Keratinocyte (primary cell): ENCODE data around the gene KCNMA1.

Experiments
- EZH2 ChIP-seq: IDR thresholded peaks from one replicate; pipeline ENCODE4 v1.6.1; 2012; ENCODE audit warnings: inconsistent platforms, mild to moderate bottlenecking, low read length, moderate library complexity
- TF ChIP-seq, protein P1 (sequence below), 3 experiments: IDR thresholded peaks in 1 of 3; conservative IDR thresholded peaks in 1 of 3; optimal IDR thresholded peaks in 1 of 3; 2 replicates in 2 of 3; 3 replicates in 1 of 3; pipeline versions ENCODE3 to v1.5.1; 2011; ENCODE audit warnings: low read length in 3 of 3, mild to moderate bottlenecking in 3 of 3, moderate library complexity in 2 of 3, control low read depth in 1 of 3, inconsistent platforms in 1 of 3; ENCODE audit not compliant: insufficient read depth in 2 of 3; ENCODE audit errors: extremely low read depth in 1 of 3

DNA sequence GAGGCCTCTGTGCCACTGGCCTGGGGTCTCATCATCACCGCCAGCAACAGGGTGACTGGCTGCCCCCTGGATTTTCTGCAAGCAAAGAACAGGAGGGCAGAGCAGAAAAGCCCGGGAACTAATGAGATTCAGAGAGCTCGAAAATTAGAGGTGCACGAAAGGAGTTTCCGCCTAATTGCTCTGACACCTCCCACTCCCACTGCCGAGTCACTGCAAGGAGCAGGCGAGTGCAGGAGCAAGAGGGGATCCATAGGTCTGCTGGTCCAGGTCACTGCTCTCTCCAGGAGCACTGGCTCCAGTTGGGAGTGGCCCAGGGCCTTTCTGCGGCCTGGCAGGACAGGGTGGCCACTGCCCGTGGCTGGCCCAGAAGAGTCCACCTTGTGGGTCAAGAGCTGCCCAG, 276.2 kb downstream of the KCNMA1 start:
- TF ChIP-seq, protein P1, sequence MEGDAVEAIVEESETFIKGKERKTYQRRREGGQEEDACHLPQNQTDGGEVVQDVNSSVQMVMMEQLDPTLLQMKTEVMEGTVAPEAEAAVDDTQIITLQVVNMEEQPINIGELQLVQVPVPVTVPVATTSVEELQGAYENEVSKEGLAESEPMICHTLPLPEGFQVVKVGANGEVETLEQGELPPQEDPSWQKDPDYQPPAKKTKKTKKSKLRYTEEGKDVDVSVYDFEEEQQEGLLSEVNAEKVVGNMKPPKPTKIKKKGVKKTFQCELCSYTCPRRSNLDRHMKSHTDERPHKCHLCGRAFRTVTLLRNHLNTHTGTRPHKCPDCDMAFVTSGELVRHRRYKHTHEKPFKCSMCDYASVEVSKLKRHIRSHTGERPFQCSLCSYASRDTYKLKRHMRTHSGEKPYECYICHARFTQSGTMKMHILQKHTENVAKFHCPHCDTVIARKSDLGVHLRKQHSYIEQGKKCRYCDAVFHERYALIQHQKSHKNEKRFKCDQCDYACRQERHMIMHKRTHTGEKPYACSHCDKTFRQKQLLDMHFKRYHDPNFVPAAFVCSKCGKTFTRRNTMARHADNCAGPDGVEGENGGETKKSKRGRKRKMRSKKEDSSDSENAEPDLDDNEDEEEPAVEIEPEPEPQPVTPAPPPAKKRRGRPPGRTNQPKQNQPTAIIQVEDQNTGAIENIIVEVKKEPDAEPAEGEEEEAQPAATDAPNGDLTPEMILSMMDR (optimal IDR thresholded peaks at IDR 0.05 in 1 of 3, IDR thresholded peaks at IDR 0.05 in 1 of 3, conservative IDR thresholded peaks at IDR 0.05 in 1 of 3; ENCODE audit: extremely low read depth in 1 of 3, insufficient read depth in 2 of 3, low read length in 3 of 3), result no peak
- no peak for TF ChIP-seq EZH2
